ENCODE measurements around the gene CSNK1D.

CSNK1D gene

GRCh38 chr17:82226146-82226808 is 47.2 kb downstream of the CSNK1D start:
- no peak for DNase-seq

- no peak for DNase-seq
Measured at GRCh38 chr17:82225368-82226029, 48.0 kb downstream of the CSNK1D start.

- DNase-seq = no peak
Measured at GRCh38 chr17:82224666-82225065, 48.8 kb downstream of the CSNK1D start.

- DNase-seq = no peak
Measured at GRCh38 chr17:82223517-82223916, 50.0 kb downstream of the CSNK1D start.

- DNase-seq = no peak
Measured at GRCh38 chr17:82222816-82223215, 50.7 kb downstream of the CSNK1D start.

GRCh38 chr17:82221341-82221902 is 52.1 kb downstream of the CSNK1D start:
- no peak for DNase-seq

GRCh38 chr17:82219753-82220709 is 53.5 kb downstream of the CSNK1D start:
- DNase-seq = no peak

- no peak for DNase-seq
Measured at GRCh38 chr17:82219083-82219482, 54.4 kb downstream of the CSNK1D start.

- DNase-seq = no peak
Measured at GRCh38 chr17:82218349-82219075, 55.0 kb downstream of the CSNK1D start.

GRCh38 chr17:82217530-82218204 is 55.8 kb downstream of the CSNK1D start:
- DNase-seq = no peak

- no peak for DNase-seq
Measured at GRCh38 chr17:82217120-82217529, 56.4 kb downstream of the CSNK1D start.

- peak; percentile 14 for DNase-seq
Measured at GRCh38 chr17:82216301-82217119, 57.0 kb downstream of the CSNK1D start.

- DNase-seq = no peak
Measured at GRCh38 chr17:82215972-82216300, 57.6 kb downstream of the CSNK1D start.

GRCh38 chr17:82215095-82215971 is 58.2 kb downstream of the CSNK1D start:
- no peak for DNase-seq

- DNase-seq = no peak
Measured at GRCh38 chr17:82214012-82214628, 59.4 kb downstream of the CSNK1D start.

GRCh38 chr17:82213251-82214011 is 60.1 kb downstream of the CSNK1D start:
- peak; percentile 41 for DNase-seq

GRCh38 chr17:82212331-82213250 is 60.9 kb downstream of the CSNK1D start, which contains the start of gene CCDC57:
TSS of gene CCDC57 (minus strand) at chr17:82212842. CDS start at chr17:82201944, 10,898 bp downstream.
- DNase-seq = peak; percentile 19

Measured in NCI-H446 treated with DMSO at 0.1 percent for 48 hours (cell line).